H9 (cell line): ENCODE measurements around the gene SYNE2. TPM values are rescaled to one million over a fixed set of nuclear protein-coding genes. Genes with fewer than 3 reads are reported as not detected.

Source experiments
- DNase-seq: peaks from one replicate; pipeline ENCODE4 v3.0.0-alpha.2; 2017
- H2AFZ ChIP-seq: one replicate; pipeline ENCODE4 v1.6.1; 2013; ENCODE audit warnings: mild to moderate bottlenecking, low read length, control low read depth, moderate library complexity
- H2AK5ac ChIP-seq: 2 replicates; pipeline ENCODE4 v1.6.1; 2013; ENCODE audit warnings: low read length, control low read depth, mixed read lengths; ENCODE audit not compliant: insufficient read length
- H2BK120ac ChIP-seq: one replicate; pipeline ENCODE4 v1.6.1; 2013; ENCODE audit warnings: low read depth, mild to moderate bottlenecking, low read length, control low read depth, inconsistent platforms; ENCODE audit not compliant: poor library complexity, severe bottlenecking
- H2BK12ac ChIP-seq: 2 replicates; pipeline ENCODE4 v1.6.1; 2013; ENCODE audit warnings: low read length, control low read depth, mixed read lengths, low read depth; ENCODE audit not compliant: insufficient read length
- H2BK15ac ChIP-seq: 2 replicates; pipeline ENCODE4 v1.6.1; 2013; ENCODE audit warnings: low read depth, low read length, control low read depth
- H2BK20ac ChIP-seq: one replicate; pipeline ENCODE4 v1.6.1; 2013; ENCODE audit warnings: low read depth, mild to moderate bottlenecking, low read length, control low read depth, inconsistent platforms; ENCODE audit not compliant: poor library complexity, severe bottlenecking
- H2BK5ac ChIP-seq: 2 replicates; pipeline ENCODE4 v1.6.1; 2013; ENCODE audit warnings: low read length, control low read depth, mixed read lengths; ENCODE audit not compliant: insufficient read length
- H3K14ac ChIP-seq: 2 replicates; pipeline ENCODE4 v1.6.1; 2013; ENCODE audit warnings: low read length, control low read depth; ENCODE audit not compliant: insufficient read depth
- H3K18ac ChIP-seq: 2 replicates; pipeline ENCODE4 v1.6.1; 2013; ENCODE audit warnings: low read depth, mild to moderate bottlenecking, mixed read lengths, low read length, control low read depth; ENCODE audit not compliant: insufficient read length
- H3K23ac ChIP-seq: 2 replicates; pipeline ENCODE4 v1.6.1; 2013; ENCODE audit warnings: low read length, control low read depth, mixed read lengths, low read depth; ENCODE audit not compliant: insufficient read length
- H3K23me2 ChIP-seq: 2 replicates; pipeline ENCODE4 v1.6.1; 2013; ENCODE audit warnings: low read depth, mild to moderate bottlenecking, mixed read lengths, low read length, control low read depth; ENCODE audit not compliant: insufficient read length, poor library complexity, severe bottlenecking
- H3K27ac ChIP-seq: 2 replicates; pipeline ENCODE4 v1.5.1; 2013; ENCODE audit warnings: low read length, control low read depth, mixed read lengths, low read depth; ENCODE audit not compliant: insufficient read length
- H3K27me3 ChIP-seq: 2 replicates; pipeline ENCODE4 v1.6.1; 2013; ENCODE audit warnings: low read length, control low read depth, inconsistent platforms; ENCODE audit not compliant: insufficient read depth
- H3K4ac ChIP-seq: 2 replicates; pipeline ENCODE4 v1.6.1; 2013; ENCODE audit warnings: low read depth, mild to moderate bottlenecking, control low read depth, inconsistent platforms, low read length, moderate library complexity
- H3K4me1 ChIP-seq: 2 replicates; pipeline ENCODE4 v1.6.1; 2013; ENCODE audit warnings: low read length, control low read depth, inconsistent platforms; ENCODE audit not compliant: insufficient read depth
- H3K4me2 ChIP-seq: 2 replicates; pipeline ENCODE4 v1.6.1; 2013; ENCODE audit warnings: low read length, control low read depth, mixed read lengths; ENCODE audit not compliant: insufficient read length, insufficient read depth
- H3K56ac ChIP-seq: 2 replicates; pipeline ENCODE4 v1.6.1; 2013; ENCODE audit warnings: low read depth, mild to moderate bottlenecking, mixed read lengths, low read length, control low read depth; ENCODE audit not compliant: insufficient read length
- H3K79me1 ChIP-seq: 2 replicates; pipeline ENCODE4 v1.6.1; 2013; ENCODE audit warnings: low read depth, mild to moderate bottlenecking, moderate library complexity, low read length, control low read depth, inconsistent platforms; ENCODE audit not compliant: insufficient read depth, poor library complexity, severe bottlenecking
- H3K79me2 ChIP-seq: 2 replicates; pipeline ENCODE4 v1.6.1; 2013; ENCODE audit warnings: low read length, control low read depth, inconsistent platforms; ENCODE audit not compliant: insufficient read depth
- H3K9ac ChIP-seq: 2 replicates; pipeline ENCODE4 v1.6.1; 2013; ENCODE audit warnings: low read length, control low read depth, mixed read lengths; ENCODE audit not compliant: insufficient read length; ENCODE audit errors: extremely low read depth
- H3K9me3 ChIP-seq: one replicate; pipeline ENCODE4 v1.6.1; 2013; ENCODE audit warnings: low read depth, low read length, inconsistent platforms; ENCODE audit not compliant: control insufficient read depth
- H3T11ph ChIP-seq: one replicate; pipeline ENCODE4 v1.6.1; 2013; ENCODE audit warnings: mild to moderate bottlenecking, low read length, control low read depth, inconsistent platforms
- H4K20me1 ChIP-seq: one replicate; pipeline ENCODE4 v1.6.1; 2013; ENCODE audit not compliant: control insufficient read depth, insufficient read length, insufficient read depth
- H4K5ac ChIP-seq: 2 replicates; pipeline ENCODE4 v1.6.1; 2013; ENCODE audit warnings: low read depth, mild to moderate bottlenecking, mixed read lengths, low read length, control low read depth; ENCODE audit not compliant: insufficient read length
- H4K8ac ChIP-seq: replicated peaks from 2 replicates; pipeline ENCODE4 v1.6.1; 2013; ENCODE audit warnings: low read length, control low read depth, mixed read lengths, low read depth; ENCODE audit not compliant: insufficient read length
- H4K91ac ChIP-seq: 2 replicates; pipeline ENCODE4 v1.6.1; 2013; ENCODE audit warnings: low read depth, mild to moderate bottlenecking, moderate library complexity, mixed read lengths, low read length, control low read depth; ENCODE audit not compliant: insufficient read length
- H3K27ac Mint-ChIP-seq, 3 experiments: 2 replicates in 2 of 3; 3 replicates in 1 of 3; pipeline ENCODE4 v1.8.0; 2020 to 2021; ENCODE audit warnings: mixed read lengths in 3 of 3, mild to moderate bottlenecking in 1 of 3, moderate library complexity in 1 of 3
- H3K27me3 Mint-ChIP-seq: 2 replicates; pipeline ENCODE4 v1.8.0; 2021; ENCODE audit warnings: low read depth, mild to moderate bottlenecking, moderate library complexity, mixed read lengths
- H3K36me3 Mint-ChIP-seq, 3 experiments: 2 replicates in 2 of 3; 3 replicates in 1 of 3; pipeline ENCODE4 v1.8.0; 2020 to 2021; ENCODE audit warnings: low read depth in 3 of 3, mixed read lengths in 3 of 3; ENCODE audit not compliant: insufficient read depth in 1 of 3
- H3K4me1 Mint-ChIP-seq, 2 experiments: 2 replicates each; pipeline ENCODE4 v1.8.0; 2020; ENCODE audit warnings: mixed read lengths in 2 of 2
- H3K4me3 Mint-ChIP-seq, 2 experiments: 2 replicates in 1 of 2; 3 replicates in 1 of 2; pipeline ENCODE4 v1.8.0; 2020 to 2021; ENCODE audit warnings: mild to moderate bottlenecking in 2 of 2, mixed read lengths in 2 of 2, moderate library complexity in 1 of 2
- H3K9me3 Mint-ChIP-seq, 2 experiments: 2 replicates in 1 of 2; 3 replicates in 1 of 2; pipeline ENCODE4 v1.8.0; 2020; ENCODE audit warnings: mild to moderate bottlenecking in 2 of 2, mixed read lengths in 2 of 2, moderate library complexity in 1 of 2
- WGBS: extraction: QIAGEN DNeasy Blood & Tissue Kit; methylation state at CpG from one replicate; pipeline ENCODE4 v1.1.7; 2013; ENCODE audit warnings: missing lambda C conversion rate, low lambda C conversion rate, mixed read lengths; ENCODE audit not compliant: insufficient read length; ENCODE audit errors: extremely low coverage; 5-methylcytosine and 5-hydroxymethylcytosine counted together
- total RNA-seq: library from RNA; stranded (reverse); gene quantifications from 2 replicates; pipeline ENCODE4 v1.2.1, GENCODE V29; 2021
- TF ChIP-seq, protein P1 (sequence below): fragments of 200-600 bp; sonication (generic); conservative IDR thresholded peaks from 3 replicates; pipeline ENCODE4 v1.8.0; 2021; ENCODE audit warnings: antibody characterized with exemption, mild to moderate bottlenecking

SYNE2 gene
- total RNA-seq, 1 experiment from 2014 or later: 43.3 TPM

DNA sequence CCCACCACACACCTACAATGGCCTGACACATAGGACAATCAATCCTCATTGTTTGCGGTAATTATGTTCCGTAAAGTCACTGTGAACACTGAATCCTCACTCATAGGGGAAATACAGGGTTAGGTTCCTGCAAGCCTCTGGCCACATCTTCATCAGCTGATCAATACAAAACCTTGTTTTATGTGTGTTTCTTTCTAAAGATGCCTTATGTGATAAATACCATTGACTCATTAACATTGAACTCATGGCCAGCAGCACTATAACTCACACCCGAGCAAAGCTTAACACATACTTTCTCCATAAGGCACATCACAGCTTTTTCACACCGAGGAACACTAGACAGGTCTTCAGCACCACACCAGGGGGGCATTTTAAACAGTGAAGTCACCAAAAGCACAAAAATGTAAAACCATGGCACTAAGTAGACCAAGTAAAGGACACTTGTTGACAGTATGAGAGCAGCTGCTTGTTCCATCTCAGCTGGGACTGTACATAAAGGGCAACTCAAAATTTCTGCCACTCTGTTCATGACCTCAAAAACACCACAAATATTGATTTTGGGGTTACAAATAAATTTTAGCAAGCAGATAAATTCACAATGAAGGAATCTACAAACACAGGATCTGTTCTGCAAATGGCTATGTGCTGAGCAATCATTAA lies 380.9 kb downstream of the SYNE2 start:
- Histone ChIP-seq H3K27ac (no peak overlapping the region), H2BK15ac (no peak overlapping the region), H3K14ac (no peak overlapping the region), H4K8ac (no peak overlapping the region), H4K5ac (no peak overlapping the region), H3K23me2 (no peaks in the 10 kb centered on the region), H3K56ac (no peak overlapping the region), H2AFZ (no peak overlapping the region), H3K27me3 (no peaks in the 10 kb centered on the region), H3K23ac (no peak overlapping the region), H3K4ac (no peak overlapping the region), H3K4me2 (no peak overlapping the region), H4K91ac (no peak overlapping the region), H3K79me1 (no peaks in the 10 kb centered on the region), H2BK20ac (no peak overlapping the region), H2BK120ac (no peak overlapping the region), H3K18ac (no peak overlapping the region), H3T11ph (no peak overlapping the region), H2AK5ac (no peak overlapping the region), H3K79me2 (no peaks in the 10 kb centered on the region), H3K4me1 (no peaks in the 10 kb centered on the region), H4K20me1 (no peaks in the 10 kb centered on the region), H3K9ac (no peak overlapping the region), H2BK5ac (no peak overlapping the region), H2BK12ac (no peak overlapping the region), H3K9me3 (no peaks in the 10 kb centered on the region)
- WGBS: no CpG with 5 or more reads among the region's 4 CpGs
- TF ChIP-seq, protein P1, sequence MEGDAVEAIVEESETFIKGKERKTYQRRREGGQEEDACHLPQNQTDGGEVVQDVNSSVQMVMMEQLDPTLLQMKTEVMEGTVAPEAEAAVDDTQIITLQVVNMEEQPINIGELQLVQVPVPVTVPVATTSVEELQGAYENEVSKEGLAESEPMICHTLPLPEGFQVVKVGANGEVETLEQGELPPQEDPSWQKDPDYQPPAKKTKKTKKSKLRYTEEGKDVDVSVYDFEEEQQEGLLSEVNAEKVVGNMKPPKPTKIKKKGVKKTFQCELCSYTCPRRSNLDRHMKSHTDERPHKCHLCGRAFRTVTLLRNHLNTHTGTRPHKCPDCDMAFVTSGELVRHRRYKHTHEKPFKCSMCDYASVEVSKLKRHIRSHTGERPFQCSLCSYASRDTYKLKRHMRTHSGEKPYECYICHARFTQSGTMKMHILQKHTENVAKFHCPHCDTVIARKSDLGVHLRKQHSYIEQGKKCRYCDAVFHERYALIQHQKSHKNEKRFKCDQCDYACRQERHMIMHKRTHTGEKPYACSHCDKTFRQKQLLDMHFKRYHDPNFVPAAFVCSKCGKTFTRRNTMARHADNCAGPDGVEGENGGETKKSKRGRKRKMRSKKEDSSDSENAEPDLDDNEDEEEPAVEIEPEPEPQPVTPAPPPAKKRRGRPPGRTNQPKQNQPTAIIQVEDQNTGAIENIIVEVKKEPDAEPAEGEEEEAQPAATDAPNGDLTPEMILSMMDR: no peak
- Mint-ChIP-seq H3K9me3 (no peaks in the 10 kb centered on the region), H3K27me3 (no peaks in the 10 kb centered on the region; the same call in 1 of the 2 replicates), H3K4me3 (no peak overlapping the region), H3K36me3 (peaks cover 0 to 6% (median 2%) of the 10 kb centered on the region in 3 experiments; a peak in 3 of 7 replicates), H3K27ac (no peak overlapping the region), H3K4me1 (peaks cover under 1 to 4% of the 10 kb centered on the region in 2 experiments; a peak in 2 of 4 replicates)
- no peak for DNase-seq
